Omental fat pad (tissue), 4 donors: ENCODE results near the gene MYL3. TPM values are rescaled to one million over a fixed set of nuclear protein-coding genes. Genes with fewer than 3 reads are reported as not detected.

Experiments used
- ATAC-seq: fragments of 150-250 bp; one replicate; pipeline ENCODE4 v1.9.1; 2016; ENCODE audit warnings: mild to moderate bottlenecking, moderate library complexity; ENCODE audit not compliant: low FRiP score
- DNase-seq: peaks from one replicate; pipeline ENCODE4 v3.0.0-alpha.2; 2019; ENCODE audit warnings: low spot score
- total RNA-seq, 4 donors: library from RNA; depleted of rRNA; stranded (reverse); fragments of >200 nt; gene quantifications; one replicate each; pipeline ENCODE4 v1.1.0, GENCODE V29; 2016
- TF ChIP-seq, protein P1 (sequence below), 3 donors: fragments of 450-650 bp; IDR thresholded peaks; one replicate each; pipeline ENCODE4 v1.5.1; 2016 to 2017; ENCODE audit warnings: antibody characterized with exemption in 3 of 3, mild to moderate bottlenecking in 3 of 3, moderate library complexity in 2 of 3

Gene MYL3
- total RNA-seq, 4 donors from 2014 or later: 3.9 to 11.7 (median 5.0) TPM

DNA sequence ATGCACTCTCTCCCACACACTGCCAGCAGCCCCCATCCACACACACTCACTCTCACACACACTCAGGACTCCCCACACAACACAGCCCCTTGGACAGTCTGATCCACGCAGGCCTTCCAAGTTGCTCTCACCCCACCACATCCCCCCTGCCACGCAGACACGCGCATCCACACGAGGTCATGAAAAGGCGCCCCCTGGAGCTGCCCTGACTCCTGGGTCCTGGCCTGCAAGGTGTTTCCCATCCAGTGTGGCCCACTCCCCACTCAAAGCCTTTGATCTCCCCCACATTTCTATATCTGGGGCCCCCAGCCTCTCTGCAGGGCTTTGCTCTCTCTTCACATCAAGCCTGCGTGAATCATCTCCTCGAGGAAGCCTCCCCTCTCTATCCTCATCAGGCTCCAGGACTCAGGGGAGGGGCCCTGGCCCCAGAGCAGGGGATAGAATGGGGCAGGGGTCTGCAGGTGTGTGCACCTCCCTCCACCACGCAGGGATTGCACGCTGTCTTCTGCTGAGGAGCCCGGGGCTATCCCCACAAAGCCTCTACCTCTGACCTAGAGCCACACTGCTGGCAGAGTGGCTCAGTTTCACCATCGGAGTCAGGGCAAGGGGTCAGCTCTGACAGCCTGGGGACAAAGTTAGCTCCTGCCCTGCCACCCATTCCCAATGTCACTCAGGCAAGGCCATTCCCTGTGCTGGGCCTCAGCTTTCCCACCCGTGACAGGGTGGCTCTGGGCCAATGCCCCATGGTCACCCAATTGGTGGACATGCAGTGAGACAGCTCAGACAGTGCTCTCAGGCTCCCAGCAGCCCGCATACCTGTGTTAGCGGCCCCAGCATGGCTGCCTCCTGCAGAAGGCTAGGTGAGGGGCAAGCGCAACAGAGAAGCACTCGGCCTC is 6.4 kb downstream of the MYL3 start:
- DNase-seq (no peak), ATAC-seq (no peak)
- TF ChIP-seq, protein P1, sequence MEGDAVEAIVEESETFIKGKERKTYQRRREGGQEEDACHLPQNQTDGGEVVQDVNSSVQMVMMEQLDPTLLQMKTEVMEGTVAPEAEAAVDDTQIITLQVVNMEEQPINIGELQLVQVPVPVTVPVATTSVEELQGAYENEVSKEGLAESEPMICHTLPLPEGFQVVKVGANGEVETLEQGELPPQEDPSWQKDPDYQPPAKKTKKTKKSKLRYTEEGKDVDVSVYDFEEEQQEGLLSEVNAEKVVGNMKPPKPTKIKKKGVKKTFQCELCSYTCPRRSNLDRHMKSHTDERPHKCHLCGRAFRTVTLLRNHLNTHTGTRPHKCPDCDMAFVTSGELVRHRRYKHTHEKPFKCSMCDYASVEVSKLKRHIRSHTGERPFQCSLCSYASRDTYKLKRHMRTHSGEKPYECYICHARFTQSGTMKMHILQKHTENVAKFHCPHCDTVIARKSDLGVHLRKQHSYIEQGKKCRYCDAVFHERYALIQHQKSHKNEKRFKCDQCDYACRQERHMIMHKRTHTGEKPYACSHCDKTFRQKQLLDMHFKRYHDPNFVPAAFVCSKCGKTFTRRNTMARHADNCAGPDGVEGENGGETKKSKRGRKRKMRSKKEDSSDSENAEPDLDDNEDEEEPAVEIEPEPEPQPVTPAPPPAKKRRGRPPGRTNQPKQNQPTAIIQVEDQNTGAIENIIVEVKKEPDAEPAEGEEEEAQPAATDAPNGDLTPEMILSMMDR (IDR thresholded peaks at IDR 0.05): no peak

DNA sequence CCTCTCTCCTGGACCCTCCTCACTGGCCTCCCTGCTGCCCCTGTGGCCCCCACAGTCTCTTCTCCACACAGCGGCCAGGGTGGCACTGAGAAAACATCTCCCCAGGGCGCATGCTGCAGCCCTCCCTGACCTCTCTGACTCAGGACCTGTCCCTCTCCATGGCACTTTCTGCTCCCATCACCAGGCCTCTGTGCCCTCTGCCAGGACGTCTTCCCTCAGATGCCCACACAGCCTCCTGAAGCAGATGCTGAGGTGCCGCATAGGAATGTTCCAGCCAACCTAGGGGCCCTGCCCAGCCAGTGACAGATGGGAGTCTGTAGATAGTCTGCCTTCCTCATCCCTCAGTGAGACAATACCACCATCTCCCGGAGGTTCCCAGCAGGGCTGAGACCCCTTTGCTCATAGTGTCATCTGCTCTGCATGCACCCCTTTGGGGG is 8.7 kb downstream of the MYL3 start:
- DNase-seq: no peak
- TF ChIP-seq, protein P1 (IDR thresholded peaks at IDR 0.05): no peak
- no peak for ATAC-seq

DNA sequence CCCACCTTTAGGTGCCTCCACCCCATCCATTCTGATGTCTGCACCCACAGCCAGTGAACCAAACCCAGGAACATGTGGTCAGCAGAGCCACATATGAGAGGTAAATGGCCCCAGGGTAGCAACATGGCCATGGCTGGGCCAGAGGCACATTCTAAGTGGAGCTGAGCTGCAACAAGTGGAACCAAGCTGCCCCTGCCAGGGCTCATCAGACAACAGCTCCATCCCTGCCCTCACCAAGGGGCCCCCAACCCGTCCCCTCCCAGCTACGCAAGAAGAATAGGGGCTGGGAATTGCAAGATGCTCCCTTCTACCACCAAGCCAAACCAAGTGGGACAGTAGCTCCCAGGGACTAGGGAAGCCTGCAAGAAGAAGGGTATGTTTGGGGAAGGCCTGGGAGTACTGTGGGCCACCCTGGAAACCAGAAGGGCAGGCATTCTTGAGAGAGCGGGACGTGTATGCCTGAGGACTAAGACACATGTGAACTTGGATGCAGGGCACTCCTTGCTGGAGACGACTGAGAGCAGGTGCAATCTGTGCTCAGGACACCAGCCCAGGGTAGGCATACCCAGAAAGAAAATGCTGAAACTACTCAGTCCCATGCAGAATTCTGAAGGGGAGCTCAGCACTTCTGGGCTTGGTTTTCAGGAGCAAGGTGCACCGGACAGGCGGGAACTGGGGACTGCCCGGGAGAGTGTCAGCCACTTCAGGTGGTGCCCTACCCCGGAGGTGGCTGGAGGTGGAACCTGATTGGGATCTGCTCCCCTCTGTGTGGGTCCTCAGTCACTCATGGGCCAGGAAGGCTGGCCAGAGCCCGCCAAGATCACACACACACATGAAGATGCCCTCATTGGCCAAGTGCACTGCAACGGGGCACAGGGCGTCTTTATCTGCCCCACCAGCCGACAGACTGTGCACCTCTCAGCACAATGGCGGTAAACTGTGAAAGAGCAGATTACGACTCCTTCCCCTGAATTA is 9.5 kb downstream of the MYL3 start:
- no peak for DNase-seq
- TF ChIP-seq, protein P1 (IDR thresholded peaks at IDR 0.05): no peak
- no peak for ATAC-seq

DNA sequence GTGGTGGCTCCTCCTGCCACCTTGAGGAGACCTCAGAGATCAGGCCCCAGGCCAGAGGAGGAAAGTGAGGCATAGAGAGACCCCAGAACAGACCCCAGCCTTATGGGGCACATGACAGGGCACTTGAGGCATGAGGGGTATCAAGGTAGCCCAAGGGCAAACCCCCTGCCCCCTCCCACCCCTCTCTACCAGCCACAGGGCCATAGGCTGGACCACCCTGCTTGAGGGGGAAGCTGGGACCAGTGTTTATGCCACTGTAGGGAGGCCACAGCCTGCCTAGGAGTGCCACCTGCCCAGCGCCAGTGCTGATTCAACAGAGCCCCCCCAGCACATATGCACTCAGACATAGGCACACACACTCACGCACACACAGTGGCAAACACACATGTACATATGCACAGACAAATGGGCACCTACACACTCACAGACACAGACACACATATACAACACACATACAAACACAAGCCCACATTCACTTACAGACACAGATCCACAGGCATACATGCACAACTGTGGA is 10.3 kb downstream of the MYL3 start:
- TF ChIP-seq, protein P1 (IDR thresholded peaks at IDR 0.05): no peak
- ATAC-seq (no peak), DNase-seq (no peak)

DNA sequence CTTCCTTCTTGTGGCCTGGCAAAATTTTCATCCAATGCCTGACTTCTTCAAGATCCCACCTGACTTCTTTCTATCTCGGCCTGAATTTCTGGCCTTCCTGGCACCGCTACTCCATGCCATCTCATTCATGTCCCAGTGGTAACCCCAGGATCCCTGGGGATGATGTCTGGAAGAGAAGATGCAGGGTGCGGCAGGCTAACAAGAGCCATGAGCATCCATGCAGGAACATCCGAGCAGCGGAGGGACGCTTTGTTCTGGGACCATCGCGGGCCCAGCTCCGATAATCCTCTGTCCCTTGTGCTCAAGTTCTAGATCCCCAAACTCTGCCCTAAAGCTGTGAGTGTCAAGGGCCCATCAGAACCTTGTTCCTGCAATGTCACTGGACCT is 10.9 kb downstream of the MYL3 start:
- peak; percentile 3 for DNase-seq

More for the DNA sequence above, 10.9 kb downstream of the MYL3 start:
- ATAC-seq: no peak
- TF ChIP-seq, protein P1 (IDR thresholded peaks at IDR 0.05): no peak
